Measurements from ENCODE around the gene CFH.
"Not testable (repeated sequence)": the region's sequence is repeated elsewhere in the genome, so short reads cannot be mapped to it uniquely, and the experiment has no call there.

The CFH gene

DNA sequence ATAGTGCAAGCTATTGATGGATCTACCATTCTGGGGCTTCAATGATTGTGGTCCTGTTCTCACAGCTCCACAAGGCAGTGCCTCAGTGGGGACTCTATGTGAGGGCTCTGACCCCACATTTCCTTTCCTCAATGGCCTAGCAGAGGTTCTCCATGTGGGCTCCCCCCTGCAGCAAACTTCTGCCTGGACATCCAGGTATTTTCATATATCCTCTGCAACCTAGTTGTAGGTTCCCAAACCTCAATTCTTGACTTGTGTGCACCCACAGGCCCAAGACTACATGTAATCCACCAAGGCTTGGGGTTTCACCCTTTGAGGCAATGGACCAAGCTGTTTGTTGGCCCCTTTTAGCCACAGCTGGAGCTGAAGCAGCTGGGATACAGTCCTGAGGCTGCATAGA, 86.9 kb downstream of the CFH start:
- intact Hi-C loops (cut with DNase I), result no loop called here
- no peak for DNase-seq

DNA sequence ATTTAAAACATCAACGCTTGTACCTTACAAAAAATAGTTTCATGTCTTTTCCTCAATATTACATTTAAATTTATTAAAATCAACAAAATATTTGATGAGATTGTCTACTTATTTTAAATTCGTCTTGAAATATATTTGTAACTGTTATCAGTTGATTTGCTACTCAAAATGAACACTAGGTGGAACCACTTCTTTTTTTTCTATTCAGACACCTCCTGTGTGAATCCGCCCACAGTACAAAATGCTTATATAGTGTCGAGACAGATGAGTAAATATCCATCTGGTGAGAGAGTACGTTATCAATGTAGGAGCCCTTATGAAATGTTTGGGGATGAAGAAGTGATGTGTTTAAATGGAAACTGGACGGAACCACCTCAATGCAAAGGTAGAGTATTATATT, 91.4 kb downstream of the CFH start:
- DNase-seq; intact Hi-C loops (cut with DNase I): not testable (repeated sequence)

DNA sequence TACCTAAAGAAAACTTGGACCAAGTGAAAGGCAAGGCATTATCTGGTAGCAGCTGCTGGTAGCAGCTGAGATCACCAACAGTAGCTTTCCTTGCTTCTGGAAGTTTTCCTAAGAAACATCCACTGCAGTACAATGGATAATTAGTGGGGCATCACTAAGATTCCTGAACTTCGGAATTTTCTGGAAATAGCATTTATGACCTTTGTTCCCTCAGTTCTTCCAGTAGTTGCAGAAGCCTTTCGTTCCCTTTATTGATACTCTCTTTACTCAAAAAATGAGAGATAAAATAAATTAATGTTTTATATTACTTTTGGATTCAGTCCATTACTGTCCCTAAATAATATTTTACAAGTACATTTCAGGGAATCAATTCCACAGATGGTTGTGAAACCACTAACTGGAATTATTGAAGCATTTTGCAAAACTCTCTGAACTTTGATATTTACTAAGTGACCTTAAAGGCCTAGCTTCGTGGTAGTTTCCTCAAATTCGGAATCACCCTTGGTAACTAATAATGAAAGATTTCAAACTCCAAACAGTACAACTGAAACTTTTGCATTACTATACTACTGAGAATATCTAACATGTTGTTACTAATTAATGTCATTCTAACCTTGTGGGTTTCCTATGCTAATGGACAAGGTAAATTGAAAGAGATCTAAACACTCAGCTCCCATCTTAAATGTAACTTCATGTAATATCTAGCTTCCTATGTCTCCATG, 113.3 kb downstream of the CFH start:
- intact Hi-C loops (cut with DNase I); DNase-seq: not testable (repeated sequence)

DNA sequence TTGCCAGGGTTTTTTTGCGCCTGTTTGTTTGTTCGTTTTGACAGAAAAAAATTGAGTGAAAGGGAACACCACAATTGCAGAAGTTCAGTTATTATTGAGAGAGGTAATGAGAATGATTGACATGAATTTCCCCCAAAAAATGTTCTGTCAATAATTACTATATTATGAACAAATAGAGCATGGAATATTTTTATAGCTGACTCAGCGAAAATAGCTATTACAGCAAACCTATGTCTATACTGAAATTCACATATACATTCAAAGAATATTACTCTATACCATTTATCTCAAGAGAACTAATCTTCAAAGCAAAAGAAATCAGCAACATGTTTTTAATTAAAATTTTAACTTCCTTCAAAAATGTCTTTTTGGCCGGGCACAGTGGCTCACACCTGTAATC, 118.0 kb downstream of the CFH start:
- intact Hi-C loops (cut with DNase I); DNase-seq: not testable (repeated sequence)

DNA sequence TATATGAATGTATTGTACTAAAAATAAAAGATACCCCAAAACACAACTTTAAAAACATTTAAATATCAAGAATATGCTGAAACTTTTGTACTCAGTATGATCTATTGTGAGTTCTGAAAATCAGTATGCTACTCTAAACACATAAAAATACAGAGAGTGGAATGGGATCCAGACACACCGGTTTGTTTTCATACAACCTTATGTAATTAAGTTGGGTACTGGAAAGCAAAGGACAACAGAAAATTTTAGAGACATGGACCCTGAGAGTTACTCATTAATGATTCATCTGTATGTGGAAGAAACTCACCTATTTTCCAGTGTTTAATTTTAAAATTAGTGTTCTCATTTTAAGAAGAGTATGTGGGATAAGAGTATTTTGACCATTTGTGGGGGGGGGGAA, 121.9 kb downstream of the CFH start:
- DNase-seq, result no peak
- intact Hi-C loops (cut with DNase I), result no loop called here

DNA sequence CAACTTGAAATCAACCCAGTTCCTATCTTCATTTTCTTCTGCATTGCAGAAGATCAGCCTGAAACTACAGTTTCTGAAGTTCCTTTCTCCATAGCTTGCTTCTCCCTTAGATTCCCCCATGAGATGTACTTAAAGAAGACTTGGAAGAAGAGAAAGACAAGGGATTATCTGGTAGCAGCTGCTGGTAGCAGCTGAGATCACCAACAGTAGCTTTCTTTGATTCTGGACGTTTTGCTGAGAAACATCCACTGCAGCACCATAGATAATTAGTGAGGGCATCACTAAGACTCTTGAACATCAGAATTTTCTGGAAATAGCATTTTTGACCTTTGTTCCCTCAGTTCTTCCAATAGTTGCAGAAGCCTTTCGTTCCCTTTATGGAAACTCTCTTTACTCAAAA, 122.3 kb downstream of the CFH start:
- DNase-seq, result no peak

DNA sequence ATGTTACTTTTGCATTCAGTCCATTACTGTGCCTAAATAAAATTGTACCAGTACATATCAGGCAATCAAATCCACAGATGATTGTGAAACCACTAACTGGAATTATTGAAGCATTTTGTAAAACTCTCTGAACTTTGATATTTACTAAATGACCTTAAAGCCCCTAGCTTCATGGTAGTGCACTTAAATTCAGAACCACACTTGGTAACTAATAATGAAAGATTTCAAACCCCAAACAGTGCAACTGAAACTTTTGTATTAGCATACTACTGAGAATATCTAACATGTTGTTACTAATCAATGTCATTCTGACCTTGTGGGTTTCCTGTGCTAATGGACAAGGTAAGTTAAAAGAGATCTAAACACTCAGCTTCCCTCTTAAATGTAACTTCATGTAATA, 122.8 kb downstream of the CFH start, which contains the start of gene CFHR3:
Gene CFHR3, plus strand, starts transcription at position 238 of the 400 bp plus-strand sequence. Its CDS starts 47 bp downstream, at position 285.
- no peak for DNase-seq
- intact Hi-C loops (cut with DNase I), result no loop called here

More for the DNA sequence above, 122.3 kb downstream of the CFH start:
- intact Hi-C loops (cut with DNase I), result no loop called here

DNA sequence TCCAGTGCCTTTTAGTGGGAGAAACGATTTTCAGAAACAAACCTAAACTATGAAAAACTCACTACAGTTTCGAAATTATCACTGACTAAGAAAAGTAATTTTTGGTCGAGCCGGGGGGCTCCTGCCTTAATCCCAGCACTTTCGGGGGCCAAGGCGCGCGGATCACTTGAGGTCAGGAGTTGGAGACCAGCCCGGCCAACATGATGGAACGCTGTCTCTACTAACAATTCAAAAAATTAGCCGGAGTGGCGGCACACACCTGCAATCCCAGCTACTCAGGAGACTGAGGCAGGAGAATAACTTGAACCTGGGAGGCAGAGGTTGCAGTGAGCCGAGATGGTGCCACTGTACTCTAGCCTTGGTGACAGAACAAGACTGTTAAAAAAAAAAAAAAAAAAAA, 125.8 kb downstream of the CFH start:
- intact Hi-C loops (cut with DNase I), result no loop called here

DNA sequence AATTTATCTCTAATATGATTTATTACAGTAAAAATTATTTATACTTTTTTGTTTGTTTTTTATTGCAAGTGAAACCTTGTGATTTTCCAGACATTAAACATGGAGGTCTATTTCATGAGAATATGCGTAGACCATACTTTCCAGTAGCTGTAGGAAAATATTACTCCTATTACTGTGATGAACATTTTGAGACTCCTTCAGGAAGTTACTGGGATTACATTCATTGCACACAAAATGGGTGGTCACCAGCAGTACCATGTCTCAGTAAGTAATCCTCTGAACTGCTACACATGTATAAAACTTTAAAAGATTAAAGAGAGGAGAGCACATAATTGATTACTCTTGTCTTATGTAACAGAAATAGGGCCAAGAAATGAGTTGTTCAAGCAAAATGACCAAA, 127.2 kb downstream of the CFH start:
- no peak for DNase-seq

More for the DNA sequence above, 125.8 kb downstream of the CFH start:
- DNase-seq, result peak in 2 of 10 donors; percentile 26 to 51

DNA sequence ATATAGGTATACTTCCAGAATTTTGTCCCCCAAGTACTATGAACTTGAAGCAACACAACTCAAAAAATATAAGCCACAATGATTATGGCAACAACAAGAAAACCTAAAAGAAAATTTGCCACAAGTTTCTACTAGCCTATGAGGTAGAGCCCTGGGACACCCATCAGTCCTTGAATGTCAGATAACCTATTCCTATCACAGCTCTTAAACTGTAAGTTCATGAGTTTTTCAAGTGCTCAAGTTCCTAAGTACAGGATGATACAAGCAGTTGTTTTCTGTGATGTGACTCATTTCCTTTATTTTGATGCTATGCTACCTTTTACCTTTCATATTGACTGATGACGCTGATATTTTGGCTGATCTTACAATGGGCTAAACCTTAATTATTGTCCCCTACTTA, 139.4 kb downstream of the CFH start:
- intact Hi-C loops (cut with DNase I); DNase-seq: not testable (repeated sequence)

More for the DNA sequence above, 127.2 kb downstream of the CFH start:
- intact Hi-C loops (cut with DNase I), result no loop called here

DNA sequence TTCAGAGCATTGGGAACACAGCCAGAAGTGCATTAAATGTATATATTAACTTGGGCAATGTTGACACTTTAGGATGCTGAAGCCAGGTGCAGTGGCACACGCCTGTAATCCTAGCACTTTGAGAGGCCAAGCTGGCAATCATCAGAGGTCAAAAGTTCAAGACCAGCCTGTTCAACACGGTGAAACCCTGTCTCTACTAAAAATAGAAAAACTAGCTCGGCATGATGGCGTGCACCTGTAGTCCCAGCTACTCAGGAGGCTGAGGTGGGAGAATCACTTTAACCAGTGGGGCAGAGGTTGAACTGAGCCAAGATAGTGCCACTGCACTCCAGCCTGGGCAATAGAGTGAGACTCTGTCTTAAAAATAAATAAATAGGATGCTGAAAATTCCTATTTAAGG, 142.3 kb downstream of the CFH start:
- intact Hi-C loops (cut with DNase I); DNase-seq: not testable (repeated sequence)
